ENCODE results near the gene ZNF445.
"Not testable (repeated sequence)": the region's sequence is repeated elsewhere in the genome, so short reads cannot be mapped to it uniquely, and the experiment has no call there.

The ZNF445 gene

GRCh38 chr3:44477312-44478030 lies at the start of gene ZNF445:
Gene ZNF445, minus strand, starts transcription at chr3:44477670. Its CDS starts 22,121 bp downstream, at chr3:44455549.
- peak; percentile 40 for DNase-seq (ENCODE audit: low spot score)

DNA sequence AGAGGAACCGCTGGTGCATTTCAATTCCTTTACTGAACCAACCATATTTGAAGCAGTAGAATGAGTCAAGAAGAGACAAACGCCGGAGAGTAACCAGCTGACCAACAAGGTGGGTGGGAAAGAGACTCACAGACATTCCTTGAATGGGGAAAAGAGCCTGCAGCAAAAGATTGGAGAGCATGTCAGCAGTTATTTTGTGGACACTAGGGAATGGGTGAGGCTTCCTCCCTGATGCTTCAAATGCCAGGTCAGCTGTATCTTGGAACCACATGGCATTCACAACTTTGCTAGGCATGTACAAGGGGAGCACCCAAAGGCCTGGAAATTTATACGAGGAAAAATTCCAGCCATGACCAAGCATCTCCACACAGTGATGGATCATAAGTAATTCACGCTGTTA lies 47.6 kb upstream of the ZNF445 start:
- DNase-seq (ENCODE audit: low spot score) = no peak

GRCh38 chr3:44522494-44522933 lies 45.0 kb upstream of the ZNF445 start:
- DNase-seq (ENCODE audit: low spot score) = no peak

DNA sequence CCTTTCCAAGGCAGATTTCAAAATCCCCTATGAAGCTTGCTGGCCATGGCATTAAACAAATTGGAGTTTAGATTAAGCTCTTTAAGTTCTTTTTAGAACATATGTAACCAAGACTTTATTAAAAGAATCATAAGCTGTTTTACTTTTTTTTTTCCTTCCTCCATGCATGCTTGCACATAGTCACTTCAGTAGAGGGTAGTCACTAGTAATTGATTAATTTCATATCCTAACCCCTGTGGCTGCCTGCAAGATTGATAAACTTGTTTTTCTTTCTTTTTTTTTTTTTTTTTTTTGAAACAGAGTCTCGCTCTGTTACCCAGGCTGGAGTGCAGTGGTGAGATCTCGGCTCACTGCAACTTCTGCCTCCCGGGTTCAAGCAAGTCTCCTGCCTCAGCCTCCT lies 44.3 kb upstream of the ZNF445 start:
- no peak for DNase-seq (ENCODE audit: low spot score)

- no peak for DNase-seq (ENCODE audit: low spot score)
Measured at GRCh38 chr3:44518782-44519156, 41.3 kb upstream of the ZNF445 start.

GRCh38 chr3:44516230-44516629 lies 38.8 kb upstream of the ZNF445 start:
- no peak for DNase-seq (ENCODE audit: low spot score)

- no peak for DNase-seq (ENCODE audit: low spot score)
Measured at GRCh38 chr3:44513513-44513912, 36.0 kb upstream of the ZNF445 start.

DNA sequence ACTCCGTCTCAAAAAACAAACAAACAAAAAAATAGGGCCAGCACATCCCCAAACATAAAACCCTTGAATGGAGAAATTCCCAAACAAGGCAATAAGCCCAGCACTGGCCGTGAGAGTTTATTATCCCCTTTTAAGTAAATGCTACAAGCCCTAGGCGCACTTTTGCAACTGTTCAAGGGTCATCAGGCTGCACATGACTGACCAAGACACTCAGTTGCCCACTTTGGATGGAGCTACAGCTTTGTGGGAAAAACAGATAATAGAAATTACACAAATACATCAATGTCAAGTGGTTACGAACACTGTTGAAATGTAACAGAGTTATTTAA lies 33.7 kb upstream of the ZNF445 start:
- DNase-seq (ENCODE audit: low spot score) = no peak

- DNase-seq (ENCODE audit: low spot score) = peak; percentile 16
Measured at GRCh38 chr3:44510000-44510368, 32.5 kb upstream of the ZNF445 start.

DNA sequence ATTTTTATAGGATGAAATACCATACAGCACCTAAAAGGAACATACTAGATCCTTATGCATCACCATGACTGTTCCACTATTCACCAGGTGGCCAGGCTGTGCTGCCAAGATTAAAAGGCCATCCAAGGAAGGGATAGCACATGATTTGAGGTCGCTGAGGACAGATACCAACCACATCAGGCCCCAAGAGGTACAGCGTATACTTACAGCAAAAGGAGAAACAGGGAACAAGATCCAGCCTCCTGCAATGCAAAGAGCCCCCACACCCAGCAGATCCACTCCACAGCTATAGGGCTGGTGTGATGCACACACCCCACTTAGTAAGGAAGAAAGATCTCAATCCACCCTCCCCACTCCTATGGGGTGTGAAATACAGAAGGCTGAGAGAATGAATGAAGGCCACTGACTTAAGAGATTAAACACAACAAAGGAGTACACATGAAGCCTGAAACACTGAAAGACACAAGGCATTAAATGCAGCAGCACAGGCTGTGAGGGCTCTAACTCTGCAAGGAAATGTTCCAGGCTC lies 32.0 kb upstream of the ZNF445 start:
- DNase-seq (ENCODE audit: low spot score) = no peak

DNA sequence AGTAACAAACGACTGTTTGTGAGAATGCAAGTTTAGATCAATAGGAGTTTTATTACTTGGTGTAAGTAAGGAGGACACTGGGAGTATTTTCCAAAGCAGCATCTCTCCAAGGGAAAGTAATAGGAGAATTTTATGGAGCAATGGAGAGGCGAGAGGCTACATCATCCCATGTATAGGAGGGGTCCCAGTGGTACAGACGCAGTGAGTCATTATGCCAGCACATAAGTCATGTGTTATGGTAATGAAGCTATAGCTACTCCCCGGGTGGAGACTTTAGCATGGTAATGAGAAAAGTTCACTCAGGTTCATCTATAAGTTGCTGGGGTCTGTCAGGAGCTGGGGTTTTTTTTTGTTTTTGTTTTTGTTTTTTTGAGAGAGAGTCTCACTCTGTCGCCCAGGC lies 29.5 kb upstream of the ZNF445 start:
- DNase-seq (ENCODE audit: low spot score) = no peak

DNA sequence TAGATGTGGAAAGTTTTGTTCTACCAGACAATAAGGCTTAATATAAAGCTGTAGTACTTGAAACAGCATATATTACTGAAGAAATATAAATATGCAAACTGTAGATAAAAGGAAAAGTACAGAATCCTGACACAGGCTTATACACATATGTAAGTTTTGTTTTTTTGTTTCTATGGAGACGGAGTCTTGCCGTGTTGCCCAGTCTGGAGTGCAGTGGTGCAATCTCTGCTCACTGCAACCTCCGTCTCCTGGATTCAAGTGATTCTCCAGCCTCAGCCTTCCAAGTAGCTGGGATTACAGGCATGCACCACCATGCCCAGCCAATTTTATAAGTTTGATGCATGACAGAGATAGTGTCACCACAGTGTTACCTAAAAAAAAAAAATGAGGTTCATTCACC lies 29.1 kb upstream of the ZNF445 start:
- no peak for DNase-seq (ENCODE audit: low spot score)

DNA sequence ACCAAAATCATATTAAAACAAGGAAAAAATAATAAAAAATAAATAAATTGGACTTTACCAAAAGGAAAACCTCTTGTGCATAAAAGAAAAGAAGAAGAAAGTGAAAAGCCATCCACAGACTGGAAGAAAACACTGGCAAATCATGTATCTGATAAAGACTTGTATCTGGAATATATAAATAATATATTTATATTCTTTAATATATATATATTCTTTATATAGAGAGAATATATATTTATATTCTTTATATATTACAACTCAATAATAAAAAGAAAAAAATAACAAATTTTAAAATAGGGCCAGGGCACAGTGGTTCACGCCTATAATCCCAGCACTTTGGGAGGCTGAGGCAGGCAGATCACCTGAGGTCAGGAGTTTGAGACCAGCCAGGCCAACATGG lies 27.1 kb upstream of the ZNF445 start:
- DNase-seq (ENCODE audit: low spot score) = no peak

- not testable (repeated sequence) for DNase-seq (ENCODE audit: low spot score)
Measured at GRCh38 chr3:44503178-44503577, 25.7 kb upstream of the ZNF445 start.

GRCh38 chr3:44501971-44502370 lies 24.5 kb upstream of the ZNF445 start:
- DNase-seq (ENCODE audit: low spot score) = no peak

DNA sequence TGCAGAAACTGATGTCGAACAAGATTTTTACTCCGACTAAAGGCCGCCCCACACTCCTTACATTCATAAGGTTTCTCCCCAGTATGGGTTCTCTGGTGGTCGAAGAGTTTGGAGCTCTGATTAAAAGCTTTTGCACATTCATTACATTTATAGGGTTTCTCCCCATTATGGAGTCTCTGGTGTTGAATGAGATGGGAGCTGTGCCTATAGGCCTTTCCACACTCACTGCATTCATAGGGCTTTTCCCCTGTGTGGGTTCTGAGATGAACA lies 22.4 kb upstream of the ZNF445 start:
- not testable (repeated sequence) for DNase-seq (ENCODE audit: low spot score)

- no peak for DNase-seq (ENCODE audit: low spot score)
Measured at GRCh38 chr3:44499149-44499898, 21.9 kb upstream of the ZNF445 start.

DNA sequence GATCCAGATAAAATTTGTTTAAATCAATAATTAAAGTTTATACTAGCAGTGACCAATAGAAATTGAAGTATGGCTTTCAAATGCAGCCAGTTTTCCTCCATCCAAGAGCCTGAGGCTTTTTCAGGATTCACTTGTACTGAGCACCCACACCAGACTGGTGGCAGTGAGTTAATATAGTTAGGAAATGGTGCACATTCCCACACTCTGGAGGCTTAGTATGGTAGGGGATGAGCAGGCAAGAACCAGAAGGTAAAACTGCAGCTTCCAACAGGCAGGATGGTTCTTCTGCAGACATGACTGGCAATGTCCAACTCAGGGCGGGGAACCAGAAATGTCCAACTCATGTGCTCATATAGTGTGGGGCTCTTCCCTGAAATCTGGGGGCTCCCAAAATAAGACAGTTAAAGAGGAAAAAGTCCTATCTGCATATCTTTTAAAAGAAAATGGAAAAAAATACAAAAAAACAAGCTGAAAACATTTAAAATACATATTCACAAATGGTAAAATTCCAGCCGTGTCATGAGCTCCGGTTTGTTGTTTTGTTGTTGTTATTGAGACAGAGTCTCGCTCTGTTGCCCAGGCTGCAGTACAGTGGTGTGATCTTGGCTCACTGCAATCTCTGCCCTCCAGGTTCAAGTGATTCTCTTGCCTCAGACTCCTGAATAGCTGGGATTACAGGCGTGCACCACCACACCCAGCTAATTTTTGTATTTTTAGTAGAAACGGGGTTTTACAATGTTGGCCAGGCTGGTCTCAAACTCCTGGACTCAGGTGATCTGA lies 18.4 kb upstream of the ZNF445 start:
- no peak for DNase-seq (ENCODE audit: low spot score)

DNA sequence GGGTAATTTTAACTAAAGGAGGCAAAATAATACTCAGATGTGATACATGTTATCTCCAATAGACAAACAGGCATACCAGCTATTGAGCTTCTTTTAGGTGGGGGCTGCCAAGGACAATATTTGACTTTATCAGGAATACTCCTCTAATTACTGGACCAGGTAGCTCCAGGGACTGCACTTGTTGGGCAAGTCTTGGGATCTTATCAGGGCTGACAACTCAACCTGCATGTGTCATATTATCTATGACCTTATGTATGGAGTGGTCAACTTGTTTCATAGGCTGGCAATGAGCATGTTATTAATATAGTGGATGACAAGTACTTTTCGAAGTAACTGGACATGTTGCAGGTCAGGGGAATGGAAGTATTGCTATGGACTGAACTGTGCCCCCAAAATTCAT lies 15.0 kb upstream of the ZNF445 start:
- DNase-seq (ENCODE audit: low spot score) = no peak

DNA sequence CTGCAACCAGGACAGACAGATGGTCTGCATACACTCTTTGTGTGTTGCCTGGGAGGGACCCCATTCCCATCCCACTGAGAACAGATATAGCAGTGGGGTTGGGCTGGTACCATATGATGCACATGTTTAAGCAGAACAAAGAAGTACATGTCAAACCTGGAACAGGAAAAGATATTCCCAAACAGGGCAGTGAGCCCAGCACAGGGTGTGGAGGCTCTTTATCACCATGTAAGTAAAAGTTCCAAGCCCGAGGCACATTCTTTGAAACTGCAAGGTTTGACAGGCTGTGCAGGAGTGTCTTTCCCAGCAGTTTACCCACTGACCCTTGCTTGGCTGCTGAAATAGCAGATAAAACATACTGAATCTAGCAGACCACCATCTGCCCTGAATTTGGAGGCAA lies 5.3 kb upstream of the ZNF445 start:
- DNase-seq (ENCODE audit: low spot score) = no peak

- no peak for DNase-seq (ENCODE audit: low spot score)
Measured at GRCh38 chr3:44478606-44479094, 1.2 kb upstream of the ZNF445 start.

- DNase-seq (ENCODE audit: low spot score) = no peak
Measured at GRCh38 chr3:44478055-44478468, 592 bp upstream of the ZNF445 start.

DNA sequence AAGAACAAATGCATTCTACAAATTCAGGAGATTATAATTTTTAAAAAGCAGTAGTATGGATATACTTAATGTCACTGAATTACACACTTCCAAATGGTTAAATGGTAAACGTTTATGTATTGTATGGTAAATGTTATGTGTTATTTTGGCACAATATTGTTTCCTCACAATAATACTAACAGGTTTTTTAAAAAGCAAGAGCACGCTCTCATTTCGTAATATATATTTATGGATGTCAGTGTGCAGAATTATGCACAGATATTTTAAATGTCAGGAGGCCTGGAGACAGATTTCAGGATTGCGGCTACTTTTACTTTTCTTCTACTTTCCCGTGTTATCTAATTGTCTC lies 533 bp downstream of the ZNF445 start:
- no peak for DNase-seq (ENCODE audit: low spot score)
